ENCODE results near the gene PALM. TPM values are rescaled to one million over a fixed set of nuclear protein-coding genes. Genes with fewer than 3 reads are reported as not detected.

Gene PALM
- polyA plus RNA-seq, 2 of the 4 experiments (the other 2 are of a cell fraction), result 3.0 to 15.7 TPM

- TF ChIP-seq CHD2 (IDR thresholded peaks at IDR 0.05; ENCODE audit: low read length, partially characterized antibody), result no peak
- no peak for TF ChIP-seq ATOH8 (CRISPR knock-in tag; IDR thresholded peaks at IDR 0.05; ENCODE audit: low read depth)
- TF ChIP-seq E2F6 (IDR thresholded peaks at IDR 0.05; ENCODE audit: borderline replicate concordance, low read depth), result no peak
- no peak for TF ChIP-seq PHF8 (IDR thresholded peaks at IDR 0.05; ENCODE audit: borderline replicate concordance, low read depth)
- TF ChIP-seq BCL3 (IDR thresholded peaks at IDR 0.05), result no peak
- TF ChIP-seq MAZ (IDR thresholded peaks at IDR 0.05; ENCODE audit: borderline replicate concordance, low read depth, low read length), result no peak
- TF ChIP-seq EHMT2 (IDR thresholded peaks at IDR 0.05; ENCODE audit: low read depth), result no peak
- no peak for TF ChIP-seq HES2 (IDR thresholded peaks at IDR 0.05)
- TF ChIP-seq RFX5 (IDR thresholded peaks at IDR 0.05), result no peak
- no peak for TF ChIP-seq SREBF2 (IDR thresholded peaks at IDR 0.05)
- no peak for TF ChIP-seq ZSCAN20 (CRISPR knock-in tag; IDR thresholded peaks at IDR 0.05)
- no peak for TF ChIP-seq POLR2AphosphoS2 (conservative IDR thresholded peaks at IDR 0.05; ENCODE audit: low read length)
- no peak for TF ChIP-seq USF2 (IDR thresholded peaks at IDR 0.05)
- no peak overlapping the region for H3K4me2 ChIP-seq
- peak overlapping the region in 1 of 2 experiments; percentile 12; a peak in 1 of 6 replicates for H3K27ac ChIP-seq
- WGBS (ENCODE audit: missing lambda C conversion rate), result 98% methylated on average over 7 of the region's 25 CpGs
- FAIRE-seq, result no peak
- no peak overlapping the region for H3K4me3 ChIP-seq
- H3K9me3 ChIP-seq, result no peaks in the 10 kb centered on the region
- peaks cover 21% of the 10 kb centered on the region for H3K4me1 ChIP-seq
- no peak for ATAC-seq
- DNase-seq (ENCODE audit: low read depth in 1 of 2, low spot score in 1 of 2), result no peak
- ChIA-PET CTCF (no interaction called here), POLR2A (no interaction called here)
Observed at GRCh38 chr19:682678-683320, 25.9 kb upstream of the PALM start.

- peaks cover 14% of the 10 kb centered on the region; the same call in 2 of the 3 replicates for H3K4me1 ChIP-seq
- ChIA-PET POLR2A (interaction anchor here (1.3 kb wide), 1 partner anchor 18 kb away, joined by 5 read pairs; no protein-coding TSS in a partner anchor), CTCF (interaction anchor here (3.0 kb wide), 1 partner anchor 49 kb away, joined by 17 read pairs; no protein-coding TSS in a partner anchor)
- 0 out of 6 replicates have a peak, but pooled peaks of 1 of the 2 experiments have one; percentile 1 for ATAC-seq
- no peak overlapping the region; a peak in 1 of 6 replicates for H3K27ac ChIP-seq
- TF ChIP-seq HOXA7 (CRISPR knock-in tag; IDR thresholded peaks at IDR 0.05), result no peak
- no peak for TF ChIP-seq TFCP2L1 (CRISPR knock-in tag; IDR thresholded peaks at IDR 0.05)
- no peak for TF ChIP-seq MAFK (IDR thresholded peaks at IDR 0.05; ENCODE audit: partially characterized antibody)
- TF ChIP-seq ZSCAN20 (CRISPR knock-in tag; IDR thresholded peaks at IDR 0.05), result no peak
- no peak for DNase-seq (ENCODE audit: low read depth in 1 of 2, low spot score in 1 of 2)
- no peak for FAIRE-seq
- no peak overlapping the region for H3K4me3 ChIP-seq
- no peak overlapping the region for H3K4me2 ChIP-seq
- 85% methylated on average over 25 of the region's 31 CpGs for WGBS (ENCODE audit: missing lambda C conversion rate)
- no peaks in the 10 kb centered on the region for H3K9me3 ChIP-seq
Observed at GRCh38 chr19:685454-685931, 23.2 kb upstream of the PALM start.

Data from A549 (cell line).